DND-41 (cell line): Measurements from ENCODE around the gene MTTP.

Experiments
- ATAC-seq: fragments of 200-7000 bp; cut with Tn5 transposase; 3 replicates; pipeline ENCODE4 v1.9.1; 2021; ENCODE audit warnings: low read depth; ENCODE audit not compliant: insufficient read depth
- DNase-seq: peaks from one replicate; pipeline ENCODE4 v3.0.0-alpha.2; 2020
- H2AFZ ChIP-seq: 2 replicates; pipeline ENCODE4 v1.6.0; 2012; ENCODE audit warnings: low read depth, low read length
- H3K27ac ChIP-seq: 2 replicates; pipeline ENCODE4 v1.5.1; 2012; ENCODE audit warnings: low read length, inconsistent platforms
- H3K27me3 ChIP-seq: fragments of 200-600 bp; sonication (generic); 2 replicates; pipeline ENCODE4 v1.6.0; 2012; ENCODE audit warnings: low read length, mild to moderate bottlenecking, inconsistent platforms; ENCODE audit not compliant: insufficient read depth, poor library complexity
- H3K36me3 ChIP-seq: 2 replicates; pipeline ENCODE4 v1.5.1; 2012; ENCODE audit warnings: low read length, inconsistent platforms; ENCODE audit not compliant: insufficient read depth
- H3K4me1 ChIP-seq: 2 replicates; pipeline ENCODE4 v1.5.1; 2012; ENCODE audit warnings: mild to moderate bottlenecking, low read length; ENCODE audit not compliant: insufficient read depth
- H3K4me2 ChIP-seq: 2 replicates; pipeline ENCODE4 v1.6.0; 2012; ENCODE audit warnings: mild to moderate bottlenecking, moderate library complexity, low read length, inconsistent platforms; ENCODE audit not compliant: insufficient read depth
- H3K4me3 ChIP-seq, 2 experiments: fragments of 200-600 bp in 1 of 2; shearing (Covaris generic) in 1 of 2; 2 replicates each; pipeline ENCODE4 v1.5.1; 2012 to 2016; ENCODE audit warnings: inconsistent platforms in 2 of 2, low read length in 2 of 2, mild to moderate bottlenecking in 2 of 2, low read depth in 1 of 2, moderate library complexity in 1 of 2
- H3K79me2 ChIP-seq: 2 replicates; pipeline ENCODE4 v1.6.0; 2012; ENCODE audit warnings: low read length, inconsistent platforms; ENCODE audit not compliant: insufficient read depth
- H3K9ac ChIP-seq: 2 replicates; pipeline ENCODE4 v1.6.0; 2012; ENCODE audit warnings: low read depth, mild to moderate bottlenecking, inconsistent platforms, low read length, moderate library complexity
- H3K9me3 ChIP-seq: 2 replicates; pipeline ENCODE4 v1.5.1; 2012; ENCODE audit warnings: low read length, moderate library complexity, mild to moderate bottlenecking, inconsistent platforms; ENCODE audit not compliant: insufficient read depth, severe bottlenecking
- H4K20me1 ChIP-seq: 2 replicates; pipeline ENCODE4 v1.6.0; 2012; ENCODE audit warnings: low read length; ENCODE audit not compliant: insufficient read depth
- EZH2 ChIP-seq: IDR thresholded peaks from 3 replicates; pipeline ENCODE4 v1.6.1; 2012; ENCODE audit warnings: borderline replicate concordance, low read depth, mild to moderate bottlenecking, moderate library complexity, low read length, inconsistent platforms; ENCODE audit not compliant: severe bottlenecking
- TF ChIP-seq, protein P1 (sequence below): IDR thresholded peaks from 2 replicates; pipeline ENCODE4 v1.5.1; 2012; ENCODE audit warnings: borderline replicate concordance, low read length, moderate library complexity, mild to moderate bottlenecking; ENCODE audit not compliant: poor library complexity, severe bottlenecking; ENCODE audit errors: extremely low read depth

MTTP gene

DNA sequence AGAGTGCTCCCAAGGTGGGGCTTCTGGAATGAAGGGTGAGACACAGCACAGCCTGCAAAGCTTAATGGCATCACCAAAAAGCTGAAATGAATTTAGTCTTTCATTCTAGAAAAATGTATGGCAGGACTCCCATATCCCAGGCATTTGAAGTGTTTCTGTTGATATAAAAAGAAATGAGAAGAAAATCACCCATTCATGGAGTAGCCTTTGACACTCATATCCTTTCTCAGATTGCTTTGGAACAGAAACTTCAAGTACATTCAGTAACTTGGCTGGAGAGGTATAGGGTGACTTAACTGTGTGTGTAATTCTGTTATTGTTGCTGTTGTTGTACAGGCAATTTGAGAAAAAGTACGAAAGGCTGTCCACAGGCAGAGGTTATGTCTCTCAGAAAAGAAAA is 47.7 kb downstream of the MTTP start:
- no peak overlapping the region for H3K4me3 ChIP-seq
- H3K9ac ChIP-seq: no peak overlapping the region
- no peak overlapping the region for H2AFZ ChIP-seq
- DNase-seq (no peak), ATAC-seq (no peak)
- no peaks in the 10 kb centered on the region for H4K20me1 ChIP-seq
- H3K79me2 ChIP-seq: no peaks in the 10 kb centered on the region
- H3K4me2 ChIP-seq: no peak overlapping the region
- H3K36me3 ChIP-seq: no peaks in the 10 kb centered on the region
- H3K4me1 ChIP-seq: no peaks in the 10 kb centered on the region
- H3K27ac ChIP-seq: no peak overlapping the region
- TF ChIP-seq, protein P1, sequence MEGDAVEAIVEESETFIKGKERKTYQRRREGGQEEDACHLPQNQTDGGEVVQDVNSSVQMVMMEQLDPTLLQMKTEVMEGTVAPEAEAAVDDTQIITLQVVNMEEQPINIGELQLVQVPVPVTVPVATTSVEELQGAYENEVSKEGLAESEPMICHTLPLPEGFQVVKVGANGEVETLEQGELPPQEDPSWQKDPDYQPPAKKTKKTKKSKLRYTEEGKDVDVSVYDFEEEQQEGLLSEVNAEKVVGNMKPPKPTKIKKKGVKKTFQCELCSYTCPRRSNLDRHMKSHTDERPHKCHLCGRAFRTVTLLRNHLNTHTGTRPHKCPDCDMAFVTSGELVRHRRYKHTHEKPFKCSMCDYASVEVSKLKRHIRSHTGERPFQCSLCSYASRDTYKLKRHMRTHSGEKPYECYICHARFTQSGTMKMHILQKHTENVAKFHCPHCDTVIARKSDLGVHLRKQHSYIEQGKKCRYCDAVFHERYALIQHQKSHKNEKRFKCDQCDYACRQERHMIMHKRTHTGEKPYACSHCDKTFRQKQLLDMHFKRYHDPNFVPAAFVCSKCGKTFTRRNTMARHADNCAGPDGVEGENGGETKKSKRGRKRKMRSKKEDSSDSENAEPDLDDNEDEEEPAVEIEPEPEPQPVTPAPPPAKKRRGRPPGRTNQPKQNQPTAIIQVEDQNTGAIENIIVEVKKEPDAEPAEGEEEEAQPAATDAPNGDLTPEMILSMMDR: no peak
- no peak for TF ChIP-seq EZH2
- H3K27me3 ChIP-seq: no peaks in the 10 kb centered on the region
- H3K9me3 ChIP-seq: no peaks in the 10 kb centered on the region

DNA sequence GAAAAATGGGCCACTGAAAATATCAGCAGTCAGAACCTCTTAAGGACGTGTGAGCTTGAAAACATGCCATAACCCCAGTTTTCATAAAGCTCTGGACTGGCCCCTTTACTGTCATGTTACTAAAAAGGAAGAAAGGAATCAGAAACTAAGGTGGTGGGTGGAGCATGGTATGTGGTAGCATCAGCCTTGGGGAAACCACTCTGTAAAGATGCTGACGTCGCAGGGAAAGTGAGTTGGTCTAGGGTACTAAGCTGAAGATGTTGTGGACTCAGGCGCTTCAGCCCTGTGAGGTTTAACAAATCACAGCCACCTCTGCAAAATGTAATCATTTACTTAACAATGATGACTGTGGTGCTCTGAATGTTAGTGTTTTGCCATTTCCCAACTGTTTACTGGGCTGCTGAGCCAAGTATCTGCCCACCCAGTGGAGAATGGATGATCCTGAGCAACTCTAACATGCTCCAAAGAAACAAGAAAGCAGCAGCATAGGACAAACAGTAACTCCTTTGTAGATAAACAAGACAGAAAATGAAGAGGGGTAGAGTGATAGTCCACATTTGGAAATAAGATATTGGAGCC is 49.6 kb downstream of the MTTP start:
- H3K4me1 ChIP-seq: no peaks in the 10 kb centered on the region
- TF ChIP-seq, protein P1: no peak
- no peak for TF ChIP-seq EZH2
- H3K4me2 ChIP-seq: no peak overlapping the region
- no peak for DNase-seq
- no peak overlapping the region for H3K27ac ChIP-seq
- no peaks in the 10 kb centered on the region for H3K27me3 ChIP-seq
- ATAC-seq: no peak
- no peak overlapping the region for H3K9ac ChIP-seq
- H3K79me2 ChIP-seq: no peaks in the 10 kb centered on the region
- no peaks in the 10 kb centered on the region for H3K9me3 ChIP-seq
- no peak overlapping the region for H2AFZ ChIP-seq
- H3K4me3 ChIP-seq: no peak overlapping the region
- H4K20me1 ChIP-seq: no peaks in the 10 kb centered on the region
- H3K36me3 ChIP-seq: no peaks in the 10 kb centered on the region

DNA sequence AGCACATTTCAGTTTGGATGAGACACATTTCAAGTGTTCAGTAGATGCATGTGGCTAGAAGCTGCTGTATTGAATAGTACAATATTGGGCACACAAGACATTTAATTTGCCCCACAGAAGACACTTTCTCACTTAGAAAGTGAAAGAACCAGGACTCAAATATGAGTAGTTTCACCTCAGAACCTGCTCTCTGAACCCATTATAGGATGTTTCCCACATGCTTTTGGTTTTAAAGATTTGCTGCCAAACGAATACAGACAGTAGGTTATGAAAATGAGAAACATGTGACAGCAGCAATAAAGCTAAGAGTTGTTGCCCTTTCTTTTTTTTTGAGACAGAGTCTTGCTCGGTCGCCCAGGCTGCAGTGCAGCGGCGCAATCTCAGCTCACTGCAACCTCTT is 50.7 kb downstream of the MTTP start:
- DNase-seq: no peak
- Histone ChIP-seq H3K9ac (no peak overlapping the region), H3K4me3 (no peak overlapping the region), H3K27ac (no peak overlapping the region), H3K4me2 (no peak overlapping the region), H3K9me3 (no peaks in the 10 kb centered on the region), H3K36me3 (no peaks in the 10 kb centered on the region), H3K79me2 (no peaks in the 10 kb centered on the region), H3K27me3 (no peaks in the 10 kb centered on the region), H4K20me1 (no peaks in the 10 kb centered on the region), H2AFZ (no peak overlapping the region), H3K4me1 (no peaks in the 10 kb centered on the region)
- no peak for TF ChIP-seq EZH2
- TF ChIP-seq, protein P1: no peak
- ATAC-seq: no peak

DNA sequence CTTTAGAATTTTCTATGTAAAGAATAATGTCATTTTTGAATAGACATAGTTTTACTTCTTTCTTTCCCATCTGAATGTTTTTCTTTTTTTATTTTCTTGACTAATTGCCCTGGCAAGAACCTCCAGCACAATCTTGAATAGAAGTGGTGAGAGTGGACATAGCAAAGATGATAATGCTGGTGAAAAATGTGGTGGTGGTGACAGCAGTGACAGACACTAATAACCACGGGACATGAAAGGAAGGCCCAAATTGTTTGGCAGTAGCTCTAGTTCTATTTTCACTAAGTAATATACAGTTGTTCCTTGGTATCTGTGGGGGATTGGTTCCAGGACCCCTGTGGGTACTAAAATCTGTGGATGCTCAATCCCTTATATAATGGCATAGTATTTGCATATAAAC is 53.4 kb downstream of the MTTP start:
- no peak overlapping the region for H2AFZ ChIP-seq
- ATAC-seq (no peak), DNase-seq (no peak)
- H3K9ac ChIP-seq: no peak overlapping the region
- no peaks in the 10 kb centered on the region for H3K9me3 ChIP-seq
- H3K4me1 ChIP-seq: no peaks in the 10 kb centered on the region
- H3K4me3 ChIP-seq: no peak overlapping the region
- no peak overlapping the region for H3K4me2 ChIP-seq
- H3K36me3 ChIP-seq: no peaks in the 10 kb centered on the region
- TF ChIP-seq, protein P1: no peak
- TF ChIP-seq EZH2: no peak
- H3K27ac ChIP-seq: no peak overlapping the region
- no peaks in the 10 kb centered on the region for H4K20me1 ChIP-seq
- H3K79me2 ChIP-seq: no peaks in the 10 kb centered on the region
- H3K27me3 ChIP-seq: no peaks in the 10 kb centered on the region
